Body of pancreas (tissue), 4 donors: ENCODE measurements around the gene IL4R.
"Not testable (repeated sequence)": the region's sequence is repeated elsewhere in the genome, so short reads cannot be mapped to it uniquely, and the experiment has no call there.

Experiments used
- POLR2A ChIP-seq, 3 donors: fragments of 450-650 bp; IDR thresholded peaks; one replicate each; pipeline ENCODE4 v1.6.1; 2016; ENCODE audit warnings: antibody characterized with exemption in 3 of 3, mild to moderate bottlenecking in 2 of 3
- TF ChIP-seq, protein P1 (sequence below), 7 experiments: fragments of 450-650 bp in 4 of 7; fragments of 200-600 bp in 3 of 7; sonication (generic) in 3 of 7; IDR thresholded peaks; one replicate each; pipeline ENCODE4 v1.5.1; 2016 to 2019; ENCODE audit warnings: antibody characterized with exemption in 7 of 7

- TF ChIP-seq, protein P1, sequence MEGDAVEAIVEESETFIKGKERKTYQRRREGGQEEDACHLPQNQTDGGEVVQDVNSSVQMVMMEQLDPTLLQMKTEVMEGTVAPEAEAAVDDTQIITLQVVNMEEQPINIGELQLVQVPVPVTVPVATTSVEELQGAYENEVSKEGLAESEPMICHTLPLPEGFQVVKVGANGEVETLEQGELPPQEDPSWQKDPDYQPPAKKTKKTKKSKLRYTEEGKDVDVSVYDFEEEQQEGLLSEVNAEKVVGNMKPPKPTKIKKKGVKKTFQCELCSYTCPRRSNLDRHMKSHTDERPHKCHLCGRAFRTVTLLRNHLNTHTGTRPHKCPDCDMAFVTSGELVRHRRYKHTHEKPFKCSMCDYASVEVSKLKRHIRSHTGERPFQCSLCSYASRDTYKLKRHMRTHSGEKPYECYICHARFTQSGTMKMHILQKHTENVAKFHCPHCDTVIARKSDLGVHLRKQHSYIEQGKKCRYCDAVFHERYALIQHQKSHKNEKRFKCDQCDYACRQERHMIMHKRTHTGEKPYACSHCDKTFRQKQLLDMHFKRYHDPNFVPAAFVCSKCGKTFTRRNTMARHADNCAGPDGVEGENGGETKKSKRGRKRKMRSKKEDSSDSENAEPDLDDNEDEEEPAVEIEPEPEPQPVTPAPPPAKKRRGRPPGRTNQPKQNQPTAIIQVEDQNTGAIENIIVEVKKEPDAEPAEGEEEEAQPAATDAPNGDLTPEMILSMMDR (IDR thresholded peaks at IDR 0.05), result not testable (repeated sequence)
- TF ChIP-seq POLR2A (IDR thresholded peaks at IDR 0.05), result not testable (repeated sequence)
Measured at GRCh38 chr16:27409958-27410357, 96.2 kb downstream of the IL4R start.
